GM18508 (cell line): ENCODE results near the gene SNED1.

Experiments used
- ATAC-seq: cut with Tn5 transposase; IDR thresholded peaks from one replicate; pipeline ENCODE4 v1.9.1; 2021; ENCODE audit warnings: moderate number of reproducible peaks; ENCODE audit not compliant: insufficient read depth, unreplicated experiment

The SNED1 gene

GRCh38 chr2:240997856-240998705 lies at the start of gene SNED1:
SNED1 (plus strand) TSS chr2:240998618; CDS start chr2:240998838, 220 bp downstream.
- no peak for ATAC-seq

- ATAC-seq, result no peak
Measured at GRCh38 chr2:240948905-240949790, 49.3 kb upstream of the SNED1 start.

- no peak for ATAC-seq
Measured at GRCh38 chr2:240949791-240950705, 48.4 kb upstream of the SNED1 start.

- ATAC-seq, result no peak
Measured at GRCh38 chr2:240951045-240951594, 47.3 kb upstream of the SNED1 start.

- no peak for ATAC-seq
Measured at GRCh38 chr2:240952496-240953246, 45.7 kb upstream of the SNED1 start.

- no peak for ATAC-seq
Measured at GRCh38 chr2:240953426-240954410, 44.7 kb upstream of the SNED1 start.

- no peak for ATAC-seq
Measured at GRCh38 chr2:240954436-240955305, 43.7 kb upstream of the SNED1 start.

GRCh38 chr2:240955306-240956170 lies 42.9 kb upstream of the SNED1 start:
- ATAC-seq, result no peak

- no peak for ATAC-seq
Measured at GRCh38 chr2:240956171-240956934, 42.1 kb upstream of the SNED1 start.

GRCh38 chr2:240956935-240957655 lies 41.3 kb upstream of the SNED1 start:
- no peak for ATAC-seq

GRCh38 chr2:240957656-240958365 lies 40.6 kb upstream of the SNED1 start:
- ATAC-seq, result no peak

- ATAC-seq, result no peak
Measured at GRCh38 chr2:240958366-240959213, 39.8 kb upstream of the SNED1 start.

- ATAC-seq, result no peak
Measured at GRCh38 chr2:240959214-240959940, 39.0 kb upstream of the SNED1 start.
